DND-41 (cell line): Measurements from ENCODE around the gene TNFRSF19.

Experiments used
- EZH2 ChIP-seq: IDR thresholded peaks from 3 replicates; pipeline ENCODE4 v1.6.1; 2012; ENCODE audit warnings: borderline replicate concordance, low read depth, mild to moderate bottlenecking, moderate library complexity, low read length, inconsistent platforms; ENCODE audit not compliant: severe bottlenecking
- TF ChIP-seq, protein P1 (sequence below): IDR thresholded peaks from 2 replicates; pipeline ENCODE4 v1.5.1; 2012; ENCODE audit warnings: borderline replicate concordance, low read length, moderate library complexity, mild to moderate bottlenecking; ENCODE audit not compliant: poor library complexity, severe bottlenecking; ENCODE audit errors: extremely low read depth

DNA sequence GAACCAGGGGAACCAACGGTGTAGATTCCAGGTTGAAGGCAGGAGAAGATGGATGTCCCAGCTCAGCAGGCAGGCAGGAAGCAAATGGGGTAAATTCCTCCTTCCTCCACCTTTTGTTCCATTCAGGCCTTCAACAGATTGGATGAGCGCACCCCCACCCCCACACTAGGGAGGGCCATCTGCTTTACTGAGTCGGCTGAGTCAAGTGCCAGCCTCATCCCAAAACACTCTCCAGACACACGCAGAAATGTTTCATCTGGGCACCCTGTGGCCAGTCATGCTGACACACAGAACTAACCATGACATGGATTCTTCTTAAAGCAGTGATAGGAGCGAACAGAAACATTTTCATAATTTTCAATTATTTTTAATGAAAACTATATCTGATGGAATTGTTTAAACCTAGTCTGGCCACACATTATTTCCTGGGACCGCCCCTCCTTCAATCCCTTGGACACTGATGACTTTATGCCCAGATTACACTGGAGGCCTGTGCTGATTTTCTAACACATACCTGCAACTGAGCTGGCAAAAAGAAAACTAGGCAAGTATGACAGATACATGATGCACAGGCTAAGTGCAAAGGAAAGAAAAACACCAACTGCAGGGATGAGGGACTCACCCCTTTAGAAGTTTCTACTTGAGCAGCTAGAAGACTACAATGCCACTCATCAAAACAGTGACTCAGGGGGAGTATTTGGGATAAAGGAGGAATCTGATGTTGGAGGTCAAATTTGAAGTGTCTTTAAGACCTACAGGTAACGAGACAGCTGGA, 154.2 kb downstream of the TNFRSF19 start:
- TF ChIP-seq, protein P1, sequence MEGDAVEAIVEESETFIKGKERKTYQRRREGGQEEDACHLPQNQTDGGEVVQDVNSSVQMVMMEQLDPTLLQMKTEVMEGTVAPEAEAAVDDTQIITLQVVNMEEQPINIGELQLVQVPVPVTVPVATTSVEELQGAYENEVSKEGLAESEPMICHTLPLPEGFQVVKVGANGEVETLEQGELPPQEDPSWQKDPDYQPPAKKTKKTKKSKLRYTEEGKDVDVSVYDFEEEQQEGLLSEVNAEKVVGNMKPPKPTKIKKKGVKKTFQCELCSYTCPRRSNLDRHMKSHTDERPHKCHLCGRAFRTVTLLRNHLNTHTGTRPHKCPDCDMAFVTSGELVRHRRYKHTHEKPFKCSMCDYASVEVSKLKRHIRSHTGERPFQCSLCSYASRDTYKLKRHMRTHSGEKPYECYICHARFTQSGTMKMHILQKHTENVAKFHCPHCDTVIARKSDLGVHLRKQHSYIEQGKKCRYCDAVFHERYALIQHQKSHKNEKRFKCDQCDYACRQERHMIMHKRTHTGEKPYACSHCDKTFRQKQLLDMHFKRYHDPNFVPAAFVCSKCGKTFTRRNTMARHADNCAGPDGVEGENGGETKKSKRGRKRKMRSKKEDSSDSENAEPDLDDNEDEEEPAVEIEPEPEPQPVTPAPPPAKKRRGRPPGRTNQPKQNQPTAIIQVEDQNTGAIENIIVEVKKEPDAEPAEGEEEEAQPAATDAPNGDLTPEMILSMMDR, result no peak
- TF ChIP-seq EZH2, result no peak
